Chondrocyte (in vitro differentiated cells): ENCODE measurements around the gene RAB9A. TPM values are rescaled to one million over a fixed set of nuclear protein-coding genes. Genes with fewer than 3 reads are reported as not detected.
"Not testable (repeated sequence)": the region's sequence is repeated elsewhere in the genome, so short reads cannot be mapped to it uniquely, and the experiment has no call there.

ENCODE experiments used
- DNase-seq: peaks from one replicate; pipeline ENCODE4 v3.0.0; 2021; ENCODE audit warnings: mixed read lengths, low spot score
- H3K27ac Mint-ChIP-seq: one replicate; pipeline ENCODE4 v1.8.0; 2021; ENCODE audit warnings: mild to moderate bottlenecking, moderate library complexity, mixed read lengths; ENCODE audit not compliant: unreplicated experiment
- H3K27me3 Mint-ChIP-seq: 2 replicates; pipeline ENCODE4 v1.8.0; 2021; ENCODE audit warnings: low read depth, mixed read lengths
- H3K36me3 Mint-ChIP-seq: 2 replicates; pipeline ENCODE4 v1.8.0; 2021; ENCODE audit warnings: low read depth, mixed read lengths
- H3K4me1 Mint-ChIP-seq: 2 replicates; pipeline ENCODE4 v1.8.0; 2021; ENCODE audit warnings: low read depth, mild to moderate bottlenecking, mixed read lengths
- H3K4me3 Mint-ChIP-seq: one replicate; pipeline ENCODE4 v1.8.0; 2021; ENCODE audit warnings: mild to moderate bottlenecking, moderate library complexity, mixed read lengths; ENCODE audit not compliant: unreplicated experiment
- H3K9me3 Mint-ChIP-seq: 2 replicates; pipeline ENCODE4 v1.8.0; 2021; ENCODE audit warnings: low read depth, mixed read lengths
- total RNA-seq: library from RNA; stranded (reverse); gene quantifications from 3 replicates; pipeline ENCODE4 v1.2.1, GENCODE V29; 2021
- TF ChIP-seq, protein P1 (sequence below): fragments of 200-600 bp; sonication (generic); IDR thresholded peaks from 2 replicates; pipeline ENCODE4 v1.5.0; 2021; ENCODE audit warnings: antibody characterized with exemption, mild to moderate bottlenecking, moderate library complexity

Gene RAB9A
- total RNA-seq, 1 donor from 2014 or later, result 29.2 TPM

DNA sequence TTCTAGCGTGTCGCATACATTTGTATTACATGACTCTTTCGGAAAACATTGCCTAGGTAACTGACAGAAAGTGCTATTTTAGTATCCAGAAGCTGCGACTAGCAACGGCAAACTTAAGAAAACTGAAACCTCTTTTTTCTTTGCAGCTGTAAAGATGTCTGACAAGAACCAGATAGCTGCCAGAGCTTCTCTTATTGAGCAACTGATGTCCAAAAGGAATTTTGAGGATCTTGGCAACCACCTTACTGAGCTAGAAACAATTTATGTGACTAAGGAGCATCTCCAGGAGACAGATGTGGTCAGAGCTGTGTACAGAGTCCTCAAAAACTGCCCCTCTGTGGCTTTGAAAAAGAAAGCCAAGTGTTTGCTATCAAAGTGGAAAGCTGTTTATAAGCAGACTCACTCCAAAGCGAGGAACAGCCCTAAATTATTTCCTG, 26.6 kb upstream of the RAB9A start:
- Mint-ChIP-seq H3K27me3 (no peaks in the 10 kb centered on the region), H3K4me3 (no peak overlapping the region), H3K9me3 (peaks cover 3% of the 10 kb centered on the region), H3K4me1 (peaks cover 33% of the 10 kb centered on the region), H3K36me3 (peaks cover 3% of the 10 kb centered on the region), H3K27ac (no peak overlapping the region)
- TF ChIP-seq, protein P1, sequence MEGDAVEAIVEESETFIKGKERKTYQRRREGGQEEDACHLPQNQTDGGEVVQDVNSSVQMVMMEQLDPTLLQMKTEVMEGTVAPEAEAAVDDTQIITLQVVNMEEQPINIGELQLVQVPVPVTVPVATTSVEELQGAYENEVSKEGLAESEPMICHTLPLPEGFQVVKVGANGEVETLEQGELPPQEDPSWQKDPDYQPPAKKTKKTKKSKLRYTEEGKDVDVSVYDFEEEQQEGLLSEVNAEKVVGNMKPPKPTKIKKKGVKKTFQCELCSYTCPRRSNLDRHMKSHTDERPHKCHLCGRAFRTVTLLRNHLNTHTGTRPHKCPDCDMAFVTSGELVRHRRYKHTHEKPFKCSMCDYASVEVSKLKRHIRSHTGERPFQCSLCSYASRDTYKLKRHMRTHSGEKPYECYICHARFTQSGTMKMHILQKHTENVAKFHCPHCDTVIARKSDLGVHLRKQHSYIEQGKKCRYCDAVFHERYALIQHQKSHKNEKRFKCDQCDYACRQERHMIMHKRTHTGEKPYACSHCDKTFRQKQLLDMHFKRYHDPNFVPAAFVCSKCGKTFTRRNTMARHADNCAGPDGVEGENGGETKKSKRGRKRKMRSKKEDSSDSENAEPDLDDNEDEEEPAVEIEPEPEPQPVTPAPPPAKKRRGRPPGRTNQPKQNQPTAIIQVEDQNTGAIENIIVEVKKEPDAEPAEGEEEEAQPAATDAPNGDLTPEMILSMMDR, result no peak
- DNase-seq, result no peak

- Mint-ChIP-seq H3K27ac (peak overlapping the region; percentile 13), H3K4me1 (peaks cover 36% of the 10 kb centered on the region), H3K9me3 (peaks cover 3% of the 10 kb centered on the region), H3K27me3 (no peaks in the 10 kb centered on the region), H3K4me3 (no peak overlapping the region), H3K36me3 (peaks cover 3% of the 10 kb centered on the region)
- DNase-seq, result no peak
- TF ChIP-seq, protein P1, result no peak
Observed at GRCh38 chrX:13664020-13664419, 24.9 kb upstream of the RAB9A start.

DNA sequence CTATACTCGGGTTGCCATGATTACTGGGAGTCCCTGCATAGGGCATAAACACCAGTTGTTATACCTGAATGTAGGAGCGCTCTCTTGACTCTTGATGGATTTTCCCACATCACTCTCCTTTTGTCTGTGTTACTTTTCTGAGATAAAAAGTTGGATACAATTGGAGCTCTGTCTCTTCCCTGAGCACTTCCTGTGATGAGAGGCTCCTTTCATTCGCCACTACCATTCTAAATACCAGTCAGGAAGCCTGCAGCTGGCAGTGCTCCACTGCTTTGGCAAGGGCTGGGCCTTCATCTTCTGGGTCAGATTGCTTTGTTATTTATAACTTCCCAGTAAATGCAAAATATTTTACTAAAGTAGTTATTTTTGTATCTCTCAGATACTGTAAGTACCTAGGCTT, 22.1 kb upstream of the RAB9A start:
- Mint-ChIP-seq H3K9me3 (peaks cover 3% of the 10 kb centered on the region), H3K27ac (peak overlapping the region; percentile 92), H3K36me3 (peaks cover 3% of the 10 kb centered on the region), H3K4me1 (peaks cover 42% of the 10 kb centered on the region), H3K27me3 (no peaks in the 10 kb centered on the region), H3K4me3 (no peak overlapping the region)
- no peak for DNase-seq
- TF ChIP-seq, protein P1, result no peak

GRCh38 chrX:13667919-13668318, 21.0 kb upstream of the RAB9A start:
- Mint-ChIP-seq H3K4me1 (peaks cover 42% of the 10 kb centered on the region), H3K27ac (peak overlapping the region; percentile 38), H3K9me3 (peaks cover 3% of the 10 kb centered on the region), H3K36me3 (no peaks in the 10 kb centered on the region), H3K27me3 (no peaks in the 10 kb centered on the region), H3K4me3 (no peak overlapping the region)
- no peak for DNase-seq
- TF ChIP-seq, protein P1, result no peak

- TF ChIP-seq, protein P1, result no peak
- Mint-ChIP-seq H3K4me3 (peak overlapping the region; percentile 19), H3K9me3 (peaks cover 3% of the 10 kb centered on the region), H3K4me1 (peaks cover 31% of the 10 kb centered on the region), H3K36me3 (no peaks in the 10 kb centered on the region), H3K27me3 (no peaks in the 10 kb centered on the region), H3K27ac (peak overlapping the region; percentile 95)
- no peak for DNase-seq
Observed at GRCh38 chrX:13669246-13669737, 19.6 kb upstream of the RAB9A start.

- peak overlapping the region; percentile 19 for H3K4me3 Mint-ChIP-seq
- not testable (repeated sequence) for H3K36me3 Mint-ChIP-seq
Observed at GRCh38 chrX:13669755-13670154, 19.2 kb upstream of the RAB9A start.

More at GRCh38 chrX:13669755-13670154, 19.2 kb upstream of the RAB9A start:
- H3K9me3 Mint-ChIP-seq, DNase-seq, H3K27me3 Mint-ChIP-seq: not testable (repeated sequence)
- peak overlapping the region; percentile 95 for H3K27ac Mint-ChIP-seq
- H3K4me1 Mint-ChIP-seq, result peaks cover 29% of the 10 kb centered on the region
